ENCODE data around the gene NDUFV1.
"Not testable (repeated sequence)": the region's sequence is repeated elsewhere in the genome, so short reads cannot be mapped to it uniquely, and the experiment has no call there.

The NDUFV1 gene

GRCh38 chr11:67656278-67656922 is 49.7 kb downstream of the NDUFV1 start:
- no peak for DNase-seq (ENCODE audit: low spot score)

- no peak for DNase-seq (ENCODE audit: low spot score)
Observed at GRCh38 chr11:67657300-67657699, 50.6 kb downstream of the NDUFV1 start.

- DNase-seq (ENCODE audit: low spot score) = not testable (repeated sequence)
Observed at GRCh38 chr11:67659651-67660165, 53.0 kb downstream of the NDUFV1 start.

- DNase-seq (ENCODE audit: low spot score) = not testable (repeated sequence)
Observed at GRCh38 chr11:67660752-67661151, 54.0 kb downstream of the NDUFV1 start.
